AG04450 (cell line): Measurements from ENCODE around the gene PHAF1. TPM values are rescaled to one million over a fixed set of nuclear protein-coding genes. Genes with fewer than 3 reads are reported as not detected.

ENCODE experiments used
- CTCF ChIA-PET: fragments of 300-600, 350-600 bp; formaldehyde crosslinking; extraction: SDS; loops from one replicate; lab custom pipeline; 2022; ENCODE audit warnings: antibody characterized with exemption, inconsistent platforms; lab: Charles Lee
- POLR2A ChIA-PET: fragments of 350-600 bp; formaldehyde crosslinking; extraction: SDS; loops from one replicate; lab custom pipeline; 2021; ENCODE audit warnings: antibody characterized with exemption, inconsistent platforms; lab: Yijun Ruan, JAX
- DNase-seq: peaks from one replicate; pipeline ENCODE4 v3.0.0-alpha.2; 2011; ENCODE audit warnings: low read depth, low spot score
- H3K27ac ChIP-seq: one replicate; pipeline ENCODE4 v1.5.1; 2012; ENCODE audit warnings: low read depth, low read length, control low read depth
- H3K27me3 ChIP-seq: one replicate; pipeline ENCODE4 v1.6.0; 2012; ENCODE audit warnings: low read length; ENCODE audit not compliant: control insufficient read depth, insufficient read depth
- H3K4me3 ChIP-seq: 2 replicates; pipeline ENCODE4 v1.5.1; 2011; ENCODE audit warnings: mild to moderate bottlenecking, low read depth, low read length, control low read depth
- H3K9me3 ChIP-seq: 2 replicates; pipeline ENCODE4 v1.5.1; 2012; ENCODE audit warnings: low read length; ENCODE audit not compliant: control insufficient read depth, insufficient read depth
- CTCF ChIP-seq: IDR thresholded peaks from 2 replicates; pipeline ENCODE4 v1.5.1; 2011; ENCODE audit warnings: low read depth, low read length, control low read depth, inconsistent platforms
- polyA minus RNA-seq: library from RNA; depleted of rRNA, polyadenylated mRNA; stranded (reverse); fragments of >200 nt; gene quantifications from 2 replicates; pipeline ENCODE4 v1.2.3, GENCODE V29; 2011; rRNA and poly(A)+ RNA removed
- polyA plus RNA-seq: library from polyadenylated mRNA; depleted of rRNA; stranded (reverse); fragments of >200 nt; gene quantifications from 2 replicates; pipeline ENCODE4 v1.2.3, GENCODE V29; 2011; rRNA removed

PHAF1 gene
- polyA plus RNA-seq (24.6 and 26.1 TPM in 2 replicates), polyA minus RNA-seq (24.2 and 31.1 TPM in 2 replicates)

- peak within 1 kb of the TSS; percentile 68 for H3K27ac ChIP-seq
- DNase-seq, result peak; percentile 64
- POLR2A ChIA-PET, result no interaction called here
- H3K4me3 ChIP-seq, result peak within 1 kb of the TSS; percentile 88
- no peaks in the 10 kb centered on the region for H3K27me3 ChIP-seq
- TF ChIP-seq CTCF, result no peak
- H3K9me3 ChIP-seq, result no peaks in the 10 kb centered on the region; the same call in 1 of the 2 replicates
- CTCF ChIA-PET, result interaction anchor here (3.2 kb wide), 1 partner anchor 46 kb away, joined by 12 read pairs; no protein-coding TSS in a partner anchor
Observed at GRCh38 chr16:67109407-67110135, at the start of gene PHAF1. PHAF1 (plus strand) TSS chr16:67109941; CDS start chr16:67110176, 235 bp downstream.

- ChIA-PET POLR2A (no interaction called here), CTCF (no interaction called here)
- H3K9me3 ChIP-seq, result 0 out of 2 replicates have a peak, but pooled peaks cover under 1% of the 10 kb centered on the region
- H3K27me3 ChIP-seq, result no peaks in the 10 kb centered on the region
- no peak overlapping the region for H3K27ac ChIP-seq
- DNase-seq, result no peak
- no peak overlapping the region for H3K4me3 ChIP-seq
- TF ChIP-seq CTCF, result no peak
Observed at GRCh38 chr16:67063008-67063407, 46.7 kb upstream of the PHAF1 start.

GRCh38 chr16:67068212-67068753 is 41.5 kb upstream of the PHAF1 start:
- ChIA-PET CTCF (interaction anchor here (0.5 to 1.4 kb wide), 3 partner anchors 50 to 107 kb away, joined by 3 to 4 read pairs (median 4); partner anchors contain the start of gene CES3), POLR2A (no interaction called here)
- no peak for DNase-seq
- no peak for TF ChIP-seq CTCF
- H3K4me3 ChIP-seq, result no peak overlapping the region
- H3K27ac ChIP-seq, result no peak overlapping the region
- H3K27me3 ChIP-seq, result no peaks in the 10 kb centered on the region
- 0 out of 2 replicates have a peak, but pooled peaks cover 3% of the 10 kb centered on the region for H3K9me3 ChIP-seq

- H3K4me3 ChIP-seq, result no peak overlapping the region
- no peak for DNase-seq
- no peak overlapping the region for H3K27ac ChIP-seq
- CTCF ChIA-PET, result interaction anchor here (0.6 kb wide), 1 partner anchor 83 kb away, joined by 3 read pairs; no protein-coding TSS in a partner anchor
- TF ChIP-seq CTCF, result no peak
- no peaks in the 10 kb centered on the region for H3K27me3 ChIP-seq
- H3K9me3 ChIP-seq, result 0 out of 2 replicates have a peak, but pooled peaks cover 3% of the 10 kb centered on the region
- POLR2A ChIA-PET, result no interaction called here
Observed at GRCh38 chr16:67071476-67072048, 38.2 kb upstream of the PHAF1 start.

GRCh38 chr16:67075331-67075730 is 34.4 kb upstream of the PHAF1 start:
- POLR2A ChIA-PET, result interaction anchor here (0.6 kb wide), 1 partner anchor 10 kb away, joined by 3 read pairs; no protein-coding TSS in a partner anchor
- Histone ChIP-seq H3K4me3 (no peak overlapping the region), H3K27ac (no peak overlapping the region), H3K27me3 (no peaks in the 10 kb centered on the region), H3K9me3 (no peaks in the 10 kb centered on the region)
- no peak for DNase-seq
- CTCF ChIA-PET, result no interaction called here
- no peak for TF ChIP-seq CTCF
